ENCODE data around the gene MRPS22.

DNA sequence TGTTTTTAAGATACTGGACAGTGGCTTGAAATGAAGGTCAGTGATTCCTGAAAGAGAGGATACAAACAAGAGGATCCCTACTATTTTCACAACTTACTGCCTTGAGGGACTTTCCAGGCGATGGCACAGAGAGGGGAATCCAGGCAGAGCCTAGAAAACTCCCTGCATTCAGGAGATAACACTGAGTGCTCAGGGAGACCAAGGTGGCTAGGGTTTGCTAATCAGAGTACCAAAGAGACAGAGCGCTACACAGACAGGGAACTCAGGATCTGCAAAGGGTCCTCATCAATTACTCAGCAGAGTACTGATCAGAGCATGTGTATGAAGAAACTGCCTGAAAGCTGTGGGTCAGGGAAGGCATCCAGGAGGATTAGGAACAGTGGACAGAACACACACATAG is 11.7 kb upstream of the MRPS22 start:
- no peak for TF ChIP-seq REST (IDR thresholded peaks at IDR 0.05; ENCODE audit: insufficient read depth in 1 of 2, low read depth in 2 of 2, low read length in 2 of 2)
- no peak for TF ChIP-seq POLR2AphosphoS5 (IDR thresholded peaks at IDR 0.05; ENCODE audit: low read depth, low read length)
- no peak for TF ChIP-seq SIN3A (IDR thresholded peaks at IDR 0.05; ENCODE audit: borderline replicate concordance, insufficient read depth, low read length)
